HK-2 (cell line): ENCODE measurements around the gene ETHE1.
"Not testable (repeated sequence)": the region's sequence is repeated elsewhere in the genome, so short reads cannot be mapped to it uniquely, and the experiment has no call there.

Experiments used
- DNase-seq: peaks from one replicate; pipeline ENCODE4 v3.0.0-alpha.2; 2018; ENCODE audit not compliant: unreplicated experiment

ETHE1 gene

DNA sequence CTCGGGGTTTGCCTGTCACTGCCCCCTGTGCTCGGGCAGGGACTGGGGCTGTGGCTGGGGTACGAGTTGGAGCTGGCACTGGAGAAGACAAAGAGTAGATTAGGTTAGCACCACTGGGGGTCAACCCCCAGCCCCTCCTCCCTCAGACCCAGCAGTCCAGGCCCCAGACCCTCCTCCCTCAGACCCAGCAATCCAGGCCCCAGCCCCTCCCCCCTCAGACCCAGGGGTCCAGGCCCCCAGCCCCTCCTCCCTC lies 25.1 kb upstream of the ETHE1 start:
- no peak for DNase-seq

DNA sequence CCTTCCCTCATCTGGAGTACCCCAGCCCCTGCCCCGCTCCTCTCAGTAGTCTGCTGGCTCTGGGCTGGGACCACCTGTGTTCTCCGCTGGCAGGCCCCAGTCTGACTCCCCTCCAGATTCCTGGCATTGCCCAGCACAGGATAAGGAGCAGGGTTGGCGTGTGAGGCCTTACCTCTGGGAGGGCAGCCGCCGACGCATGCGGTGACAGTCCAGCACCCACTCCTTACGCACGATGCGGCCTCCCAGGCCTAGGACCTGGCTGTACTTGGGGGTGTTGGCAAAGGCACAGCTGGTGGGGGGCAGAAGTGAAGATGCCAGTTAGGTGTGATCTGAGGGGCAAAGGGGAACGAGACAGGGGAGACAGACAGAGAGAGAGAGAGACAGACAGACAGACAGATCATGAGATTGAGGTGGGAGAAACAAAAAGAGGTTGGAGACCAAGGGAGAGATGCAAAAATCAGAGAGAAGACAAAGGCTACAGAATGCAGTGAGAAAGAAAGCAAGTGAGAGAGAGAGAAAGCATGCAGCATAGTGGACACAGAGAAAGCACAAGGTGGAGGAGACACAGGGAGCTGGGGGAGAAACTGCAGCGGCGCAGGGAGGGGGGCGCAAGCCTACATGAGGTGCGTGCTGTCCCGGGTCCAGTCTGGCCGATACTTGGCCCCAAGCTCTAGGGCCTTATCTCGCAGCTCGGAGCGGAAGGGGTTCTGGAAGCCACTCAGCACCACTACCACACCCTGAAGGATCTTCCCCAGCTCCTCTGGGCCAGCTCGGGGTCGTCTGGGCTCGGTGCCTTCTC lies 24.6 kb upstream of the ETHE1 start:
- no peak for DNase-seq

DNA sequence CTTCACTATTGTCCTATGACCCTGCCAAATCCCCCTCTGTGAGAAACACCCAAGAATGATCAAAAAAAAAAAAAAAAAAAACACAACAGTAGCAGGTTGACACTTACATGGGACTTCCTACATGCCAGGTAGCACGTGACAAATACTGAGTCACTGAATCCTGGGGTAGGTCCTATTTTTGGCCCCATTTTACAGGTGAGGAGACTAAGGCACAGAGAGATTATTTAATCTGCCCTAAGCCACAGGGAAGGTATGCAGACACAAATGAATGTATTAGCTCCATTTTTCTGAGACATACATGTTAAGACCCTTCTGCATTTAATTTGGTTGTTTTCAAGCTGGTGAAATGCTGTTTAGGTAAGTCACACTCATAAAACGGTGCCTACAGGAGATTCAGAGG lies 21.7 kb upstream of the ETHE1 start:
- DNase-seq, result no peak

DNA sequence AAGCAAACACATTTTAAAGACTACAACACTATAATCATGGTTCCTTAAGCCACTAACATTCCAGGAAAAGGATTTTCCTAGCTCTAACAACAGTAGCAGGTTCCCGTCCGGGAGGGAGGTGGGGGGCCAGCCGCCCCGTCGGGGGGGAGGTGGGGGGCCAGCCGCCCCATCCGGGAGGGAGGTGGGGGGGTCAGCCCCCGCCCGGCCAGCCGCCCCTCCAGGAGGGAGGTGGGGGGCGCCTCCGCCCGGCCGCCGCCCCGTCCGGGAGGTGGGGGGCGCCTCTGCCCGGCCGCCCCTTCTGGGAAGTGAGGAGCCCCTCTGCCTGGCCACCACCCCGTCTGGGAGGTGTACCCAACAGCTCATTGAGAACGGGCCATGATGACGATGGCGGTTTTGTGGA lies 20.9 kb upstream of the ETHE1 start:
- not testable (repeated sequence) for DNase-seq

DNA sequence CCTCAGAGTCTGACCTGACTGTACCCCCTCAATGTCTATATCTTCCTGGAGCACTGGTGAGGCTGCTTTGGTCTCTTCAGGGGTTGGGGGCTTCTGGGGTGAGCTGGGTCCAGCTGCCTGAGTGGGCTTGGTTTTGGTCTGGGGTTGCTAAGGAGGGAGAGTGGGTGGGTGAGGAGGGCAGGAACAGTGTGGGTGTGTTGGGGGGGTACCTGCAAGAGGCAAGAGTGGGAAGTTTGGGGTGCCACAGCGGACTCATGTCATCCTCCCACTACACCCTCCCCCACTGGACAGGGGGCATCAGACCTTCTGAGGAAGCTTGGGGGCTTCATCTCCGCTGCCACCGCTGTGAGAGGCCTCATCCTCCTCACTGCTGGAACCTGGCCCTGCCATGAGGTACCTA lies 19.6 kb upstream of the ETHE1 start:
- DNase-seq, result no peak

DNA sequence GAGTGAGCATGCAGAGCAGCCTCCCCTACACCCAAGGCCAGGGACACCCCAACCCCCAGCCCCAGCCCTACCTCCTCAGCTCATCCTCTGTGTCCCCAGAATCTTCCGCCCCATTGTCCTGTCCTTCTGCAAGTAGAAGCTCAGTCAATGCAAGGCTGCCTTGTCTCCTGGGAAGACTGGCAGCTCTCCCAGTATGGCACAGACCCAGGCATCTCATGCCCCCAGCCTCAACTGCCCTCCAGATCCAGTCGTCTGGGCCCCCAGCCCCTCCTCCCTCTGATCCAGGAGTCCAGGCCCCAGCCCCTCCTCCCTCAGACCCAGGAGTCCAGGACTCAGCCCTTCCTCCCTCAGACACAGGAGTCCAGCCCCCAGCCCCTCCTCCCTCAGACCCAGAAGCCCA lies 19.0 kb upstream of the ETHE1 start:
- no peak for DNase-seq

DNA sequence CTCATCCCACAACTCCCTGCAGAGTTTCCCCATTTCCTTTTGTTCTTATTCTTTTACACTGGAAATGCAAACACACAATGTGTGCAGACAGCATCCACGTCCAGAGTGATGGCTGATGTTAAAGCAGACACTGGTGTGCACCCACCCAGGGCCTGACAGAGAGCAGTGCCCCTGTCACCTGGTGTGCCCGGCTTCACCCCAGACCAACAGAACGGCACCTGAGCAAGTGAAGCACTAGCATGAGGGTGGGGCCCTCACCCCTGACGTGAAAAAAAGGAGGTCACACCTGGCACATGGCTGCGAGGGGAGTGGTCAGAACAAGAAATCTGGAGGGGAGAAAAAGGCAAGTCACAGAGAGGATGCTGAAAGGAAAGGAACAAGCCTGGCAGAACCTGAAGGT lies 18.3 kb upstream of the ETHE1 start:
- DNase-seq, result no peak

DNA sequence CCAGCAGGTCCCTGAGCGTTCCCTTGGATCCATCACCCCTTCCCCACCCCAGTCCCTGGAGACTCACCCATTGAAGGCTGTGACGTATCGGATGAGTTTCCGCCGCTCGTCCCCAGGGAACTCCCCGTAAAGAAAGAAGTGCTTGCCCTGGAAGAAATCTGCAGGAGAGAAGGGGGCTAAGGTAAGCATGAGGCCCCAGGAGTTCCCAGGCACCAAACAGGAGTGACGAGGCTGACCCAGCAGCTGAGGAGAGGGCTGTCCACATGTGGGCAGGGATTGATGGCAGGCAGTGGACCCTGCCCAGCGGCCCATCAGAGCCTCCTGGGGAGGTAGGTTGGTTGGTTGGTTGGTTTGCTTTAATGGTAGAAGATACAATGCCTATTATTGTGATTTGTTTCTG lies 17.1 kb upstream of the ETHE1 start:
- no peak for DNase-seq

DNA sequence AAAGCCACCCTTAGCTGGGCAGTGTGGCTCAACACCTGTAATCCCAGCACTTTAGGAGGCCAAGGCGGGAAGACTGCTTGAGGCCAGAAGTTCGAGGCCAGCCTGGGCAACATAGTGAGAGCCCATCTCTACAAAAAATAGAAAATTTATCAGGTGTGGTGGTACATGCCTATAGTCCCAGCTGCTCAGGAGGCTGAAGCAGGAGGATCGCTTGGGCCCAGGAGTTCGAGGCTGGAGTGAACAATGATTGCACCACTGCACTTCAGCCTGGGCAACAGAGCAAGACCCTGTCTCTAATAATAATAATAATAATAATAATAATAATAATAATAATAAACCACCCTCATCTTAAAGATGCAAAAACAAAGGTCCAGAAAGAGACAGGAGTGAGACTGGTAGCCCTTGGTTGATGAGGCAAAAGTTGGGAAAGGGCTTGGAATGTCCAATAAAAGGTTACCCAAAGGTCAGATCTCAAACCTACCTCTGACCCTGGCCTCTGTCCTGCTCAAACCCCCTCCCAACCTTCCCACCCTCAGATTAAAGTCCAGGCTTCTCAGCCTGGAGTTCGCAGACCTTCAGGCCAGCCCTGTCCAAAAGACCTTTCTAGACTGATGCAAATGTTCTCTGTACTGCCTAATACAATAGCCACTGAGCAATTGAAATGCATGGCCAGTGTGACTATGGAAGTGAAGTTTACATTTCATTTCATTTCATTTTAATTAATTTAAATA lies 15.1 kb upstream of the ETHE1 start:
- no peak for DNase-seq

DNA sequence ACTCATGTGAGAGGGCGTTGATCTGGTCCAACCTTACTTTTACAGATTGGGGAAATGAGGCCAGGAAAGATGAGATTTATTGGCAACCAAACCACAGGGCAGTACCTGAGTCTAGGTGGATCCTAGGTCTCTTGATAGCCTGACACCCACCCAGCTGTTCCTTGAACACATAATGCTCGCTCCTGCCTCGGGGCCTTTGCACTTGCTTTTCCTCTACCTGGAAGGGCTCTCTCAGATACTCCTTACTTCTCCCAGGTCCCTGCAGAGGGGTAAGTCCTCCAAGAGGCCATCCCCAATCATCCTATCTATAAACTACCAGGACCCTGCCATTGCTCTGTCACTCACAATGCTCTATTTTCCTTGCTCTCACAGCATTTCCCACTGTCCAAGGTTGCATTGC lies 13.4 kb upstream of the ETHE1 start:
- no peak for DNase-seq

DNA sequence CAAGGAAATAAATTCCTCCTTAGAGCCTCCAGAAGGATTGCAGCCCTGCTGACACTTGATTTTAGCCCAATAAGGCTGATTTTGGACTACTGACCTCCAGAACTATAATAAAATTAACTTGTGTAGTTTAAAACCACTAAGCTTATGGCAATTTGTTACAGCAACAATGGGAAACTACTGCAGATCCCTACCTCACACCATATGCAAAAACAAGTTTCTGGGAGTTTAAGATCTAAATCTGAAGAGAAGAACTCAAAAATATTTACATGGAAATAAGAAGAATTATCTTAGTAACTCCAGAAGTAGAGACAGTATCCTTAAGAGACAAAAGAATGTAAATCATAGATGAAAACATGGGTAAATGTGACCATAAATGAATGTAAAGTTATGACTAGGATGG lies 11.9 kb upstream of the ETHE1 start:
- no peak for DNase-seq

DNA sequence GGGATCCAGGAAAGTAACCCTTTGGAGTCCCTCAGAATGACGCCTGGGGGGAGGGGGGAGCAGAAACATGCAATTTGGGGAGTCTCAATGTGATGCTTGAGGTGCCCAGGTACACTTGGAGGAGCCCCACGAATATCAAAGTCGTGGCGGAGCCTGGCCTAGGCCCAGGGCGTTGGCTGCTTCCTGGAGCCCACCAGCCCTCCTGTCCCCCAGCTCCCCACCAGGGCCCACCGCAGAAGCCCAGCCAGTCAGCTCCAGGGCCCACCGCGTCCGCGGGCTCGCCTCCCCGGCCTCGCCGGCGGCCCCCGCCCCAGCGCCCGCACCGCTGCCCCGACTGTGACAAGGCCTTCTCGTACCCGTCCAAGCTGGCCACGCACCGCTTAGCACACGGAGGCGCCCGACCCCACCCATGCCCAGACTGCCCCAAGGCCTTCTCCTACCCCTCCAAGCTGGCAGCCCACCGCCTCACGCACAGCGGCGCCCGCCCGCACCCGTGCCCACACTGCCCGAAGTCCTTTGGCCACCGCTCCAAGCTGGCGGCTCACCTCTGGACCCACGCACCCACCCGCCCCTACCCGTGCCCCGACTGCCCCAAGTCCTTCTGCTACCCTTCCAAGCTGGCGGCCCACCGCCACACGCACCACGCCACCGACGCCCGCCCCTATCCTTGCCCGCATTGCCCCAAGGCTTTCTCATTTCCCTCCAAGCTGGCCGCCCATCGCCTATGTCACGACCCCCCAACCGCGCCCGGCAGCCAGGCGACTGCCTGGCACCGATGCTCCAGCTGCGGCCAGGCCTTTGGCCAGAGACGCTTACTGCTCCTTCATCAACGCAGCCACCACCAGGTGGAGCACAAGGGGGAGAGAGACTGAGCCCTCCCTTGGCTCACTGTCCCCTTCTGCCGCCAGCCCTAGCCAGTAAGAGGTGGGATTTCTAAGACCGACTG lies 8.1 kb upstream of the ETHE1 start:
- no peak for DNase-seq

DNA sequence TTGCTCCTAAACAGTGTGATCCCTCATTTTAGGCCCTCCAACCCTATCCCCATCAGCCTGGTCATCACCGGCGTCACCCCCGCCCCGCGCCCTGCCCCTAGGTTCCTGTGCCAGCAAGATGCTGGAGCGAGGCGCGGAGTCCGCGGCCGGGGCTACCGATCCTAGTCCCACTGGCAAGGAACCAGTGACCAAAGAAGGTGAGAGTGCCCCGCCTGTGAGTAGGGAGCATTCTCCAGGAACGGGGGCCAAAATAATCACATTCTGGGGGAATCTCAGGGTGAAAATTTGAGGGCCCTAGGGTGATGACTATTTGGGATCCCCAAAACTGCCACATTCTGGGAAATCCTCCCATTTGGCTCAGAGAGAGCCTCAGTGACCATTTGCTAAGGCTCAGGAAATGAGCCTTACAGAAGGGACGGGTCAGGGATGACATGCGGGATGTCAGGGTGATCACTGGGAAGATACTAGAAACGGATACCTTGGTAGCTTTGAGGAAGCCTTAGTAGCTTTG lies 7.4 kb upstream of the ETHE1 start:
- no peak for DNase-seq

DNA sequence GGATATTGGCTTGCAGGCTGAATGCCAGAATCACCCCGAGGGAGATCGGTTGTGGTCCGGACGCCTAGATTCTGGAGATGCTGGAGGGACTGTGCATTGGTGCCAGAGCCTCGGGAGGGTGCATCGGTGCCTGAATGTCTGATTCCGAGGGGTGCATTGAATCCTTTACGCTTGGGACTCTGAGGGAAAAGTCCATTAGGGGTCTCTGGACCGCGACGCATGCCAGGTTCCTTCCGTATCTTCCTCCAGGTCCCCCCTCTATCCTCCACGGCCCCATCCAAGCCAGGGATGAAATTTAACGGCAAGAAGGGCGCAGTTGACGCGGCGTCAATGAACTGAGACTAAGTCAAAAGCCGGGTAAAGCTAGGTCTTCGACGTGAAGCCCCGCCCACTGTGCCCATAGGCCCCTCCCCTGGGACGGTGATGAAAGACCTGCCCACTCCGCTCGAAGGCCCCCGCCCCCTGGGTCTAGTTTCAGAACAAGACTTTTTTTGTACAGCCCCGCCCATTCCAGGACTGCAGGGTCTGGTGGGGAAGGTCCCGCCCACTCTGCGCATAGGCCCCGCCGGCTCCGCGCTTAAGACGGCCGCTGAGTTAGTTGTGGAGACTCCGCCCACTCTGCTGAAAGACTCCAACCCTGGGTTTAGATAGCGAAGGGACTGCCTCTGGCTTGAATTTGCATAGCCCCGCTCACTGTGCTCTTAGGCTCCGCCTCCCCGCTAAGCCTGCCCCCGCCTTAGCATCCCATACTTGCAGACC lies 6.7 kb upstream of the ETHE1 start:
- no peak for DNase-seq

DNA sequence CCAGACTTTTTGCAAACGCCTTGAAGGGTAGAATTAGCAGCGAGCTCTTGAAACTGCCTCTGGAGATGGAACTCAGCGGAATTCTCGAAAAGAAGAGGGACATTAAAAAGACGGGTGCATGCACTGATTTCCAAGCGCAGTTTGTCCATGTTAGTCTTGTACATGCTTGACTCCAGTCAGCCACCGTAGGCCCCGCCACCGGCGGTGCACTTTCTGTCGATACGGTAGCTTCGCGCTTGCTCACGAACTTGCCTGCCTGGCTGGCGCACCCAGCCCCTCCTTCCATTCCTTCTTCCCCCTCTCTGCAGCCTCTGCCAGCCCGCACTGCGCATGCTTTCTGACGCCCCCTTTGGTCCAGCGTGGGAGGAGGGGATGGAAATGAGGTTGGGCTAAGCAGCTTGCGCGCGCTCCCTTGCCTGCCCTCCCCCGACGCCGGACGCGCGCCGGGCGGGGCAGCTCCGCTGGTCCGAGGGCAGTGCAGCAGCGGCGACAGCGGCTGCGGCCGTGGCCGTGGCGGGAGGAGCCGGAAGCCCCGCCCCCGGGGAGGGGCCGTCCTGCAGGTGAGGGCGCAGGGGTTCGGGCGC lies 6.1 kb upstream of the ETHE1 start, which contains the start of gene ZNF575:
Gene ZNF575, plus strand, starts transcription at position 227 of the 584 bp plus-strand sequence. CDS start 1,235 bp downstream, outside the sequence.
- peak; percentile 89 for DNase-seq

DNA sequence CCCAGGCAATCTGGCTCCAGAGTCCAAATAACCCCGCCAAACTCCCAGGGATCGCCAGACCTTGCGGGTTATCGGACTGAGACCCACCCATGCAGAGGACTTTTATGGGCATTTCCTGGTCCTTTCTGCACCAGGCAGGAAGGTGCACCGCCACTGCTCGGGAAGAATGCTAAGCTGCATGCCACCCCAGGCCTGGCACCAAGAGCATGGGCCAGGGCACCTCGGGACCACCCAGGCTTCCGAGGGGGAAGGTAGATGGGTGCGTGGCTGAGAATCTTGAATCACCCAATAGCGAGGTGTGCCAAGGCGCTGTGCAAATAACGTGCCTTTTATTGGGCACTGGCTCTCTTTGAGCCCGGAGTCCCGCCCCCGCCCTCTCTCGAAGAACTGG lies 5.6 kb upstream of the ETHE1 start:
- peak; percentile 64 for DNase-seq

DNA sequence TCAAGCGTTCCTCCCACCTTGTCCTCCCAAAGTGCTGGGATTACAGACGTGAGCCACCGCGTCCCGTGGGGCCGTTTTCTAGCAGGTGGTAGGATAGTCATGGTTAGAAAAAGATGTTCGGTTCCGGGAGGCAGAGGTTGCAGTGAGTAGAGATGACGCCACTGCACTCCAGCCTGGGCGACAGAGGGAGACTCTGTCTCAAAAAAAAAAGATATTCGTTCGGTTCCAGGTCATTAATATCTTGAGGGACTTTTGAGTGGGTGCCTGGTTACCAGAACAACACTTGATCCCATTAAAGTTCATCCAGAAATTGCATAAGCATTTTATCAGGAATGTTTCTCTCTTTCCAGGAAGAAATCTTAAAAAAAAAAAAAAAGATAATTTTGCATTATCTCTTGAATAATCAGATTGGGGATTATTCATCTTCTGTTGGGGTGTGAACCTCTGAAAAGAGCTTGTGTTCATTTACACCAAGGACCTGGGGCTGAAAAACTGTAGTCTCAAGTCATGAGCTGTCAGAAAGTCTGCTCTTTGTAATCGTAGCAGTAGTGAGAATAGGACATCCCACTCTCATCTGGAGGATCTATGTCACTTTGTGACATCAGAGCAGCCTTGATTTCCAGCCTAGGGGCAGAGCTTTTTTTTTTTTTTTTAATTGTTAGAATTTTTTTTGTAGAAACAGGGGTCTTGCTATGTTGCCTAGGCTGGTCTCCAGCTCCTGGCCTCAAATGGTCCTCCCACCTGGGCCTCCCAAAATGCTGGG lies 1.0 kb upstream of the ETHE1 start:
- peak; percentile 59 for DNase-seq

DNA sequence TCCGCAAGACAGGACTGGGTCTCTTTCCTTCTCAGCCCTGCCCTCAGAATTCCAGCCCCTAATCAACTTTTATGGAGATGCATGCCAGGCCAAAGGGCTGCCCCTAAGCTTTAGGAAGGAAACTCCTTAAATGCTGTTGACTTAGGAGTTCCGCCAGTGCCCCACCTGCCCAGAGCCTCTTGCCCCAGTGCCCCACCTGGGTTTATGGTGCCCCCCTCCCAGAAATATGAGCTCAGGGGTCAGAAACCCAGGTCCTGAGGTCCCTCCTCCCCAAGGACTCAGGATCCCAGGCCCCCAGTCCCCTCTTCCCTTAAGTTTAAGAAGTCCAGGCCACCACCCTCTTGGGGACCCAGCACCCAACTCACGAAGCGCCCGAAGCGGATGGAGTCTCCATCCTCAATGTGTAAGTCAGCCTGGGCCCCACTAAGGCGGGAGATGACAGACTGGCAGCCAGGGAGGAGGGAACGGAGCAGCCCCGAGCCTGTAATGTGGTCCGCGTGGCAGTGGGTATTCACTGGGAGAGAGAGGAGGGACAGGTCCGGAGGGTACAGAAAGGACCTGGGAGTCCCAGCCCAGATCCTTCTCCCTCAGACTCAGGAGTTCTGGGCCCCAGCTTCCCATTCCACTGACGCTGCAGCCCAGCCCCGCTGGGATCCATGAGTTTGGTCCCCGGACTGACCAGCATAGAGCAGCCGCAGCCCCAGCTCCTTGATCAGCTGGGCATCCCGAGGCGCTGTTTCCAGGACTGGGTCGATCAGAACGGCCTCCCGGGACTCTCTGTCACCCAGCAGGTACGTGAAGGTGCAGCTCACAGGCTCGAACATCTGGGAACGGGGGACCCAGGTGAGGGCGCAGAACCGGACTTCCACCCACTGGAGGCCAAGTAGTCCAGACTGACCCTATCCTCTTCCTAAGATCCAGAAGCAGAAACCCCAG lies 897 bp downstream of the ETHE1 start:
- peak; percentile 38 for DNase-seq
